Fibroblast of skin of abdomen (primary cell): ENCODE measurements around the gene OTX1.

ENCODE experiments used
- DNase-seq: peaks from one replicate; pipeline ENCODE4 v3.0.0-alpha.2; 2013

The OTX1 gene

DNA sequence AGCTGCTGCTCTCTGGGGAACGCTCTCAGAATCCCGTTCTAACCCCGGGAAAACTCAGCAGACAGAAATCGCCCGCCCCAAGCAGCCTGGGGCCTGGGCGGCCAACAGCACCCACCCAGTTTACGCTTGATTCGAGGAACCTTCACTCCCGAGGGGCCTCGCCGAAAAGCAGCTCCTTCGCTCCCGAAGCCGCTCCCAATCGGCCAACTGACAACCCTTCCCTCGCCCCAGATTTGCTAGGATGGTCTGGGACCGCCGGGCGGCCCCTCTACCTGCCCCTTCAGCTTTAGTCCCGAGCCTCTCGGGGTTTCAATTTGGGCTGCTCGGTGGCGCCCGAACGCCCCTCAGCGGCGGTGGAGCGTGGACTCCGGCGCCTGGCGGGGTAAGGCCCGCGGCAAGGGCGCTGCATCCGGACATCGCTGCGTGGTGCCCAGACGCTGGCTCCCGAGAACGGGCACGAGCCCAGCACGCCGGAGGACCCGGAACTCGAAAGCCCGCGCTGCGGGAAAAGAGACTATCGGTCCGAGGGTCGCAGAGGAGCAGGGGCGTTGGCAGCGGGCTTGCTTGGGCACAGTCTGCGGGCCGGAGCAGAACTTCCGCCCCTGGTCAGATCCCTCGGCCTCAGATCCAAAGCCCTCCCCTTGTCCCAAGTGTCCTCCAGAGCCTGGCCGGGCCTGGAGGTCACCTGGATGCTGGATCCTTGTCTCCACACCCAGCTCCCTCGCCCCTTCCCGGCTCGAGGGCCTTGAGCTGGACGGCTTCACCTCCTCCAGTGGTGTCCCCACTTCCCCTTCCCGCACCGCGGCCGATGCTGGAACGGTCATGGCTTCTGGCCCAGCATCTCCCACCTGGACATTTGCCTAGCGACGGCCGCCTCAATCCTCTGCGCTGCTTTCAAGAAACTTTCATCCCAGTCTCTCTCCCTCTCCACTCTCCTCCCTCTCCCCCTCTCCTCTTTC is 3.0 kb upstream of the OTX1 start:
- DNase-seq: no peak

DNA sequence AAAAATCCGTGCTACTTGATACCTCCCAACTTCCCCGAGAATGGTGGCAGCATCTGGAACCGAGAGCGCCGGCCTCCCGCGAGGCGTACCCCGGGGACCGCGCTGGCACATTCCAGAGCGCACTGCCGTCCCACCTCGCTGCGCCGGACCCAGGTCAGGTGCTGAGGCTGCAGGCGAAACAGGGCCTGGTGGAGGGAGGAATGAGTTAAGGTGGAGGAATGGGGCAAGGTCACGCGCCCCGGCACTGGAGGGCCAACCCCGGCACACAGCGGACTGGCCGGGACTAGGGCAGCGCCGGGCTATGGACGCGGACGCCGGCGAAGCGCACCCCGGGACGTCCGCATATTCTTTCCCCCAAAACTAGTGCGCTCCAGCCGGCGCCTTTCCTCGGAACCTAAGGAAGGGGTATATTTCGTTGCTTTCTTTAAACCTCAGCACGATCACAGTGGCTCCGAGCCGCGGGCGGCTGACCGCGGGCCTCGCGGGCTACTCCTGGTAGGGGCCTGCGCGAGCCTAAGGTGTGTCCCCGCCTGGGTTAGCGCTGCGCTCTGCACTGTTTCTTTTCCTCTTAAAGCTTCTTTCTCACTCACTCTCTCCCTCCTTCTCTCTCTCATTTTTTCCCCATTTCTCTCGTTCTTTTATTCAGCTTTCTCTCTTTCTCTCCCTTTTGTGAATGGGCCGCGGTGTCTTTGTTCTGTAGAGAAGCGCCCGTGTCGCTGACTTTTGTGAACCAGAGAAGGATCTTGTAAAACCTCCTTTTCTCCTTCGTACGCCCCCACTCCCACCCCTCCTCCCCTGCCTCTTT is 2.1 kb upstream of the OTX1 start:
- DNase-seq: no peak

DNA sequence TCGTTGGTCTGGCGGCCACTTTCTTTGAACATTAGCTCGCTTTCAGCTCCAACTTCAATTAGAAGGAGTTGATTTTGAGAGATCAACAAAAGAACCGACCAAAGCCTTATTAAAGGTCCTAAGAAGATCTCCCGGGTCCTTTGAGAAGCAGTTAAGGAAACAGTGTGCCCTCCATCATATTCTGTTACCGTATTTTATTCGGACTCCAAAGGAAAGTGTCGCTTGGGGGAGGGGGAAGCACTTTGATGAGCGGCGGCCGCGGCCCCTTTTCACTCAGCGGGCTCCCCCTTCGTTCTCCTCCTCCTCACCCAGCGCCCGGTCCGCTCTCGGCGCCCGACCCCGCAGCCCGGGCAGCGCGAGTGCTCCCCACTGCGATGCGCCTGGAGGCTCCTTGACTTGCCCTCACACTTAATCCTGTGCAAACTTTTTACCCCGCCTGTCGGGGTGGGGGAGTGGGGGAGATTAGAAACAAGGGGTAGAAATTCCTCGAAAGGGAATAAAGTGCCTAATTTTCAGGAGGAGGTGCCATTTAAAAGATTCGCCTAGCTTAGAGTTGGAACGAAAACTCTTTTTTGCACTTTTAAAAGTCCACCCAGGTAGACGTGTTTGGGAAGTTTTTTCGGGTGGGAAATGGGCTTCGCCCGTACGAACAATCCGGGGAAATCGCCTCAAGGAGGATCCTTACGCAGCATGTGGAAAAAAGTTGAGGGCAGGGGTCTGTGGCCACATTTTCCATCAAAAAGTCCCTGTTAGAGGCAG is 1.2 kb upstream of the OTX1 start:
- no peak for DNase-seq

- no peak for DNase-seq
Observed at GRCh38 chr2:63049970-63050333, 678 bp upstream of the OTX1 start.

DNA sequence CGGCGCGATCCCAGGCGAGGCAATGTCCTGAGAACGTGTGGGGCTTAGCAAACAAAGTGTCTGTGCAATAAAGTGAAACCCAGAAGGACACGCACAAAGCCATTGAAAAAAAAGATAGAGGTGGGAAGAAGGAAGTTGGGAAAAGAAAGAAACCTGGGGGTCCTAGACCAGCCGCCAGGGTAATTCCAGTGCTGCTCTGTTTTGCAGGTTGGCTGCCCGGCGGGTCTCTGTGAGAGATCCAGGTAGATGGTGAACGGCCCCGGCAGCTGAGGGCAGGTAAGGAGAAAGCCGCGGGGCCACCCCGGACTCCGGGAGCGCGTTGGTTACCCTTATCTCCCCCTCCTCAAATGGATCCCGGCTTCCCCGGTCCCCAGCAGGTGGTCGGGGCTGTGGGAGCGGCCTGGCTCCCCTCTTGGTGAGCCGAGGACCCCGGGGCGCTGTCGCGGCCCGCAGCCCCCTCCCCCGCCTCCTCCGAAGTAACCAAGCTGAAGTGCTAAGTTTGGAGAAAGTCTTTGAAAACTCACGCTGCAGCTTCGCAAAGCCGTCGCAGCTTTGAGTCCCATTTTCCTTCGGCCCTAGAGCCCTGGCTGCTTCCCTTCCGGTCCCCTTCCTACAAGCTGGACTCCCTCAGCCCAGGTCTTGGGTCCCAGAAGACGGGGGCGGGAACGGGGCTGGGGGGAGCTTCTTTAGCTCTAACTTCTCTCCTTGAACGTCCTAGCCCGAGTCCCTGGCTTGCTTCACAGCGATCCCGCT is 588 bp downstream of the OTX1 start:
- no peak for DNase-seq

DNA sequence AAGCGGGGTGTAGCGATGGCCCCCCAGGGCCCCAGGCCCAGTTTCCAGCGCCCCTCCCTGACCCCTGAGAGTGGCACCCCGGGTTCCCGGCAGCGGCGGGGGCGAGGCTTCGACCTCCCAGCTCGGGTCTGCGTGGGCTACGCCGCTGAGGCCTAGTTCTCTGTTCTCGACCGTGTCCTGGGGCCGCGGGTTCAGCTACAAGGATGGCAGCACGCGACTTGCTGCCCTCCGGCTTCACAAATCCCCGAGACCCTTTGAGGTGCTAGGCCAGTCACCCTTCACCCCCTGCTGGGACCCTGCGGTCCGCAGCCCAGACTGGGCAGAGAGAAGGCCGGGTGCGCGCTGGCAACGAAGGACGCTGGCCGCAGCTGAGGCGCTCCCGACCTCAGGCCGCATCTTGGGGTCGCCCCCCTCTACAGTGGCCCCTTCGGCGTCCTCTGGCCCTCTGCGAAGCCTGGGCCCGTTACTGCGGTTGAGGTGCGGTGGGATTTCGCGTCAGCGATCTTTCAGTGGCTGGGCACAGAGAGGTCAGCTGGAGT is 1.2 kb downstream of the OTX1 start:
- no peak for DNase-seq

- no peak for DNase-seq
Observed at GRCh38 chr2:63052411-63053080, 1.9 kb downstream of the OTX1 start.

DNA sequence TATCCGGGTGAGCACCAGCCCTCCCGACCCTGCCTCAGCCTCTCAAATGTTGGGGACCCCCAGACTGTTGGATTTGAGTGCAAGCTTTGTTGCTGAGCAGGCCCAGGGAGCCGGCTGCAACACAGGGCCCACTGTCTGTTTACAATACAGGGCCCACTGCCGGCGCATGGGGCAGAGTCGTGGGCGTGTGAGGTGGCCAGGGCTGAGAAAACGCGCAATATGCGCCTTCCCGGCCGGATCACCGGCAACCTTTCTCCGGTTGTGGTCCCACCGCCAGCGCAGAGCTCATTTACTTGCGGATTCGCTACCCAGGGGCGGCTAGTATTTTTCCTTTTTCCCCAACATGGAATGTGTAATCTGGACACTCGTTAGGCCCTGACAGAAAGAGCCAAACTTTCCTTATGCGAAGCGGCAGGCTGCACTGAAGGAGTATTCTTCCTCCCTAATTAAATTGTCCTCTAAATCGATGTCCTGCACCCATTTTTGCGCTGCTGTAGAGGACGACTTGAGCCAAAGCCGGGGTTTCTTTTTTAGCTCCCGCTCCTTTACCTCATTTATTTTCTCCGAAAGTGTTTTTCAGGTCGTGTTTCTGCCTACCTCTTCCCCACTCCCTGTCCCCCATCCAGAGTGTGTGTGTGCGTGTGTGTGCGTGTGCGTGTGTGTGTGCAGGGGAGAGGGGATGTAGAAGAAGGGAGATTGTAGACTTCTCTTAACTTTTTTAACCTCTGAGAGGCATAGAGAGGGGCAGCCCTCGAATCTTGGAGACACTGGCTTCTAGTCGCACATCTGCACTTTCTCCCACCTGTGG is 2.7 kb downstream of the OTX1 start:
- no peak for DNase-seq

DNA sequence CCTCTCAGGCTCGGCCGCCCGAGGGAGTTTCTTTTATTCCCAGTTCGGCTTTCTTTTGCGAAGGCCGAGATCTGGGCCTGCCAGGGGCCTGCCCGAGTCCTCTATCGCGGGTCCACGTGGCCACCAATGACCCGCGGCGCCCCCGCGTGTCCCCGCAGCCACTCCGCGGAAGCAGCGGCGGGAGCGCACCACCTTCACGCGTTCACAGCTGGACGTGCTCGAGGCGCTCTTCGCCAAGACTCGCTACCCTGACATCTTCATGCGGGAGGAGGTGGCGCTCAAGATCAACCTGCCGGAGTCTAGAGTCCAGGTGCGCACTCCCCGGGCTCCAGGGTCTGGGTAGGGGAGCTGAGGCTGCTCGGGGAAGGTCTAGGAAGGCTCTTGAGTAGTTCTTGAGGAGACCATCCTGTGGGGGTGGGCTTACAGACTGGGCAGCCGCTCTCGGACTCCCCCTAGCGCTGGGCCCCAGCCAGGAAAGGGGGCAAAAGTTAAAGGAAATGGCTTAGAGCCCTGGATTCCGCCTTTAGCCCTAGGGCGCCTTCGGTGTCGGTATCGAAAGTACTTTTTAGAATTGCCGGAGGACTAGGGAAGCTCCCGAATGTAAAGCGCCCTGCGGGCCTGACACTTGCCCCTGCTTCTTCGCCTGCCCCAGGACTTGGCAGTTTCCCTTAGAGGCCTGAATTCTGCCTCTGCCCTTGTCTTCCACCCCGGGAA is 3.4 kb downstream of the OTX1 start:
- DNase-seq: no peak

- DNase-seq: no peak
Observed at GRCh38 chr2:63054841-63055225, 4.2 kb downstream of the OTX1 start.

DNA sequence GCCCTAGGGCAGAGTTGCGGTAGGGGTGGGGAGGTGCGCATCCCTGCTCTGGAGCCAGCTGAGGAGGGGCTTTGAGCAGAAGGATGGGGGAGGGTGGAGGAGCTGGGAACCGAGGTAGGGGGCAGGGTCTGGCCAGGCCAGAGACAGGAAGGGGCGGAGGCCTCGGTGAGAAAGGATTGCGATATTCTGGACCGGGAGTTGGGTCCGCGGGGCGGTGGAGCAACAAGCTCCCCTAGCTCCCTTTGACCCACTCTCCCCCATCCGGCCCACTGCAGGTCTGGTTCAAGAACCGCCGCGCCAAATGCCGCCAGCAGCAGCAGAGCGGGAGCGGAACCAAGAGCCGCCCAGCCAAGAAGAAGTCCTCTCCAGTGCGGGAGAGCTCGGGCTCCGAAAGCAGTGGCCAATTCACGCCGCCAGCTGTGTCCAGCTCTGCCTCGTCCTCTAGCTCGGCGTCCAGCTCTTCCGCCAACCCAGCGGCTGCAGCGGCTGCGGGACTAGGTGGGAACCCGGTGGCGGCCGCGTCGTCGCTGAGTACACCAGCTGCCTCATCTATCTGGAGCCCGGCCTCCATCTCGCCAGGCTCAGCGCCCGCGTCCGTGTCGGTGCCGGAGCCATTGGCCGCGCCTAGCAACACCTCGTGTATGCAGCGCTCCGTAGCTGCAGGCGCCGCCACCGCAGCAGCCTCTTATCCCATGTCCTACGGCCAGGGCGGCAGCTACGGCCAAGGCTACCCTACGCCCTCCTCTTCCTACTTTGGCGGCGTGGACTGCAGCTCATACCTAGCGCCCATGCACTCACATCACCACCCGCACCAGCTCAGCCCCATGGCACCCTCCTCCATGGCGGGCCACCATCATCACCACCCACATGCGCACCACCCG is 4.8 kb downstream of the OTX1 start:
- DNase-seq: no peak

DNA sequence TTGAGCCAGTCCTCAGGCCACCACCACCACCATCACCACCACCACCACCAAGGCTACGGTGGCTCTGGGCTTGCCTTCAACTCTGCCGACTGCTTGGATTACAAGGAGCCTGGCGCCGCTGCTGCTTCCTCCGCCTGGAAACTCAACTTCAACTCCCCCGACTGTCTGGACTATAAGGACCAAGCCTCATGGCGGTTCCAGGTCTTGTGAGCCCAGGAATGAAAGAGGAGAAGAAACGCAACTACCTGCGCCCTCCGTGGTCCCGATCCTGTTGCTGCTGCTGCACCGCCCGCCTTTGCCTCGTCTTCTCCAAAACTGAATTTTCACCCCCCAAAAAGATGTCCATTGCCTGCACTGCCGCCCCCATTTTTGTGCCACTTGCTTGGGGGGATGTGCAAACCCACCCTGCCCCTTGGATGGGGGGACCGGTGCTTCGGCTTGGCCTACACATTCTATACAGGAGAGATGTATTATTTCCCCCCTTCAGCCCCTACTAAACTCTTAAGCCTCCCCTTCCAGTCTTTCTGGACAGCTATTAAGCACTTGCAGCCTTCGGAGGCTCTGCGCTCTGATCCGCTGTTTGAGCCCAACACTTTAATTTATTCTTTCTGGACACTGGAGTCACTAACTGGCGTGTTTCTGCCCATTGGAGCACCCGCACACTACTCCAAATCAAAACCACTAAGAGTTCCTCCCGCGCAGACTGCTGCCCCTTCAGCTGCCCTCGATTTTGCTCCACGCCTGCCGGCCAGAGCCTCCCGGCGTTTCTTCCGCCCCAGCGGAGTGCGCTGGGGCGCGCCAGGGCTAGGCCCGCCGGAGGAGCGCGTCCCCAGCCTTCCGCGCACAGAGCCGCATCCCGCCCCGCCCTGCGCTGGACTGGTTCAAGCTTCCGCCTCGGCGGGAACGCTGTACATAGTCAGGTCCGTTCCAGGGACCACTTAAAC is 5.7 kb downstream of the OTX1 start:
- DNase-seq: no peak

DNA sequence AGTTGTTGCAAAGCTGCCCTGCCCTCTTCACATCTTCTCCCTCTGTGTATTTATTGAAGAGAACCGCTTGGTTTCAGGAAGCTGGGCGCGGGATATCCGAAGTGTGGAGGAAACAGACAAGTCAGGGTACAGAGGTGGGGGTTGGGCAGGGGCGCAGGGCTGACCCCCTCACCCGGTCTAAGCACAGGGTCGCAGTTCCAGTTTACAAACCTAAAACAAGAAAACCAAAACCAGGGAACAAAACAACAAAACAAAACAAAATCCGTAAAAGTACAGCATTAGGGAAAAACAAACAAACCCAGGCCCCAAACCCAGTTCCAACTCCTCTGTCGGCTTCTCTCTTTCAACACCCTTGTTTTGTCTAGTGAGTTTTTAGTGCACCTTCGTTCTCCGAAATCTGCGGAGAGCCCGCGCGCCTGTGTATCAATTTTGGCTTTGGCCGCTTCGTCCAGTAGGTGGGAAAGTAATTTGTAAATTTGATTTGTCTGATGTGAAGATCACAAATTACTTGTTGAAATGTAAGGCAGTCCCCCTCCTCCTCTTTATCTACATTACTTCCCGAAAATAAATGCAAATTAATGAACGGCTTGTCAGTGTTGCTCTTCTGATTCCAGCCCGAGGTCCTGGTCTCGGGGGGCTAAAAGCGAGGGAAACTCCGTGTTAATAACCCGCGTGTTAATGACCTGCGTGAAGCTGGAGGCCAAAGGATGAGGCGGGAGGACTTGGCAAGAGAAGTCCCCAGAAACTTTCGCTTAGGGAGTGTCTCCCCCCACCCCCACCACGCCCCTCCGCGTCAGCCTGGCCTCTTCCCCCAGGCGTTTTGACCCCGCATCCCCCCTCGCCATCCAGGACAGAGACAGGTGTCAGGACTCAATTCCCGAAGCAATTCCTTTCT is 6.9 kb downstream of the OTX1 start:
- no peak for DNase-seq

DNA sequence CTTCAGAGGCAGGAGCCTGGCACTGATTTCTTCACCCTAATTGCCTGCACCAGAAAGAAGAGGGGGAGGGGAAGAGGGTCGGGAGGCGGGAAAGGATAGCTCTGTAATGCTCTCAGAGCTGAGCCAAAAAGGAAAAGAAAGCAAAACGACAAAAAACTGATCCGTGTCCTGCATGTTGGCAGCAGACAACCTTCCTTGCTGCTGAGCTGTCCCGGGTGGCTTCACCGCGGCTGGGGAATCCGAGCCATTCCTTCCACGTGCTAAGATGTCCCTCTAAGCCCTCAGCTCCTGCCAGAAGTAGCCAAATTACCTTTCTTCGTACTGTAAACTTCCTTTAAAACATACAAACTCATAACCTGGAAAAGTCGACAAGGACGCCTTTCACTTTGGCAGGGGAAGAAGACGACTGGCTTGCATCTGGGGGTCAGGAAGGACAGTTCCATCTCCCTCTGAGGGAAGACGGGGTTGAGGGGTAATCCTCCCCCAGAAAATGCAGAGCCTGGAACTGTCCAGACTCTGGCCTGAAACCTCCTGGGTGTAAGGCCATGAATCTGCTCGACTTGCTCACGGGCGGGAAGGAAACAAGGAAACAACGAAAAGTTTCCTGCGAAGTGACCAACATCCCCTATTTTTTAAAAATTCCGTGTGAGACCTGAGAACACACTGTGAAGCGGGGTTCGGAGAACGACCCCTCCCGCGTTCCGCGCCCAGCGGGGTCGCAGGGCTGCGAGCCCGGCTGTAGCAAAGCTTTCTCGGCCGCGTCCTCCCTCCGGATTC is 7.7 kb downstream of the OTX1 start:
- peak; percentile 23 for DNase-seq

- no peak for DNase-seq
Observed at GRCh38 chr2:63058921-63059792, 8.5 kb downstream of the OTX1 start.
